ENCODE results near the gene EPB41L4A.

DNA sequence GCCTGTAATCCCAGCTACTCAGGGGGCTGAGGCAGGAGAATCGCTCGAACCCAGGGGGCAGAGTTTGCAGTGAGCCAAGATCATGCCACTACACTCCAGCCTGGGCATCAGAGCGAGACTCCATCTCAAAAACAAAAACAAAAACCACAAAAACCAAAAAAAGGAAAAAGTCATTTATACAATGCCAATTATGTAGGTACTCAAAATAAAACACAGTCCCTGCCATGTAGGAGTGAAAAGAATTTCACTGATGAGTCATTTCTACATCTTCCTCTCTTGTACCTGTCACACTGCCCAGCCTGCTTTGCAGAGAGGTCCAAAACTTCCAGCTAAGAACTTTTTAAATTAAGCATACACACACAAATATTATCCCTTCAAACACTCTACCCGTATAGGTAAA is 215.8 kb downstream of the EPB41L4A start:
- no peak for TF ChIP-seq EZH2 (IDR thresholded peaks at IDR 0.05; ENCODE audit: low read length, missing control alignments)
- TF ChIP-seq, protein P1, sequence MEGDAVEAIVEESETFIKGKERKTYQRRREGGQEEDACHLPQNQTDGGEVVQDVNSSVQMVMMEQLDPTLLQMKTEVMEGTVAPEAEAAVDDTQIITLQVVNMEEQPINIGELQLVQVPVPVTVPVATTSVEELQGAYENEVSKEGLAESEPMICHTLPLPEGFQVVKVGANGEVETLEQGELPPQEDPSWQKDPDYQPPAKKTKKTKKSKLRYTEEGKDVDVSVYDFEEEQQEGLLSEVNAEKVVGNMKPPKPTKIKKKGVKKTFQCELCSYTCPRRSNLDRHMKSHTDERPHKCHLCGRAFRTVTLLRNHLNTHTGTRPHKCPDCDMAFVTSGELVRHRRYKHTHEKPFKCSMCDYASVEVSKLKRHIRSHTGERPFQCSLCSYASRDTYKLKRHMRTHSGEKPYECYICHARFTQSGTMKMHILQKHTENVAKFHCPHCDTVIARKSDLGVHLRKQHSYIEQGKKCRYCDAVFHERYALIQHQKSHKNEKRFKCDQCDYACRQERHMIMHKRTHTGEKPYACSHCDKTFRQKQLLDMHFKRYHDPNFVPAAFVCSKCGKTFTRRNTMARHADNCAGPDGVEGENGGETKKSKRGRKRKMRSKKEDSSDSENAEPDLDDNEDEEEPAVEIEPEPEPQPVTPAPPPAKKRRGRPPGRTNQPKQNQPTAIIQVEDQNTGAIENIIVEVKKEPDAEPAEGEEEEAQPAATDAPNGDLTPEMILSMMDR (conservative IDR thresholded peaks at IDR 0.05 in 1 of 2, IDR thresholded peaks at IDR 0.05 in 1 of 2; ENCODE audit: low read depth in 1 of 2, low read length in 2 of 2), result no peak

All from fibroblast of lung (primary cell).